Fibroblast of the aortic adventitia (primary cell): Measurements from ENCODE around the gene RSPO3. TPM values are rescaled to one million over a fixed set of nuclear protein-coding genes. Genes with fewer than 3 reads are reported as not detected.

ENCODE experiments used
- DNase-seq: peaks from one replicate; pipeline ENCODE4 v3.0.0-alpha.2; 2010; ENCODE audit warnings: low read depth
- H3K4me3 ChIP-seq: 2 replicates; pipeline ENCODE4 v1.5.1; 2011; ENCODE audit warnings: low read depth, mild to moderate bottlenecking, control low read depth, low read length, moderate library complexity
- CTCF ChIP-seq: IDR thresholded peaks from 2 replicates; pipeline ENCODE4 v1.5.1; 2011; ENCODE audit warnings: mild to moderate bottlenecking, low read length, control low read depth, inconsistent platforms; ENCODE audit not compliant: insufficient read depth
- total RNA-seq: library from RNA; depleted of rRNA; stranded (reverse); fragments of >200 nt; gene quantifications from 2 replicates; pipeline ENCODE4 v1.2.3, GENCODE V29; 2012; ENCODE audit warnings: low replicate concordance

RSPO3 gene
- total RNA-seq, 1 donor = 2.5 TPM

GRCh38 chr6:127128066-127128465, 9.6 kb downstream of the RSPO3 start:
- H3K4me3 ChIP-seq = no peak overlapping the region
- no peak for DNase-seq
- TF ChIP-seq CTCF = no peak

GRCh38 chr6:127129251-127129650, 10.8 kb downstream of the RSPO3 start:
- no peak for TF ChIP-seq CTCF
- H3K4me3 ChIP-seq = no peak overlapping the region
- peak; percentile 34 for DNase-seq

DNA sequence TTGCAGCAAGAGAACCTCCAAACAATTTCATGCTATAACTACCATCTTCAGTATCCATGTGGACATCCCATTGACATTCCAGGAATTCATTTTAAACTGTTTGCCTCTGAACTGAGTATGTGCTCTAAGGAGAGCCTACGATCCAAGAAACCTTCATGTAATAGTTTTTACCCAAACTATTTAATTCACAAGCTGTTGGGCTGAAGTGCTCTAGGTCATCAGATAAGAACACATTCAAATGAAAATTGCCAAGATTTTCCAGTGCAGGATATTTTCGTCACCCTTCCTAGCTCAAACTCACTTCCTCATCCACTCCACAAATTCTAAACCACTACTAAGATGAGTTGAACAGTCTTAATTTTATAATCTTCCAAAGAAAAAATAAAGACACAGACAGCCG, 12.8 kb downstream of the RSPO3 start:
- no peak overlapping the region for H3K4me3 ChIP-seq
- TF ChIP-seq CTCF = no peak
- peak; percentile 43 for DNase-seq

GRCh38 chr6:127131772-127132376, 13.4 kb downstream of the RSPO3 start:
- no peak for TF ChIP-seq CTCF
- no peak overlapping the region for H3K4me3 ChIP-seq
- no peak for DNase-seq

DNA sequence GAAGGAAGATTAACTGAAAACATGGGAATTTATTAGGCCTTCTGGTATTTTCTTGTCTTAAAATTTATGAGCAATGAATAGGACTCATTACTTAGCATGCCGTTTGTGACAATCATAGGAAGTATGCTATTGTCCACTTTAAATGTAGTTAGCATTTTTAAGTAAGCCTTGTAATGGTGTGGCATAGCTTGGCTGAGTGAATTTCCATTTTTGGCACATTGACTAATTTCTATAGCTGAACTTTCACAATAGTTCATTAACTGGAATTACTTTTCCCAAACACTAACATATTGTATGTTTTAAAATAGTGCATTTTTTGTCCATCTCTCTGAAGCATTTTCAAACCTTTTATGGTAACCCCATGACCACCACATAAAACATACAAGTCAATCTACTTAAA, 15.7 kb downstream of the RSPO3 start:
- no peak overlapping the region for H3K4me3 ChIP-seq
- no peak for DNase-seq
- TF ChIP-seq CTCF = no peak

DNA sequence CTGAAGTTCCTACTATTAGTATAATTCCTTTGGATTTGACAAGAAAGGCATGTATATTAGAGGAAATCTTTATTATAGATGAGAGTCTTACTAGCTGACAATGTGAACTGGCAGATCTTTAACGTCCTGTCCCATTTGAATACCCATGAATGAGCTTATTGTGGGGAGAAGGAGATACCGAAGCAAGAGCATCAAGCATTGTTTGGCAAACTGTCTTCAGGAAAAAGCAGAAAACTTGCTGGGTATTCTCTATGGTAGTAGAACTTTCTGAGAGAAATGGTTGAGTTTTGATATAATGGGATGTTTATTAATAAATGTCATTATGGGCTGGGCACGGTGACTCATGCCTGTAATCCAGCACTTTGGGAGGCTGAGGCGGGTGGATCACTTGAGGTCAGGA, 18.3 kb downstream of the RSPO3 start:
- no peak for TF ChIP-seq CTCF
- DNase-seq = no peak
- no peak overlapping the region for H3K4me3 ChIP-seq

DNA sequence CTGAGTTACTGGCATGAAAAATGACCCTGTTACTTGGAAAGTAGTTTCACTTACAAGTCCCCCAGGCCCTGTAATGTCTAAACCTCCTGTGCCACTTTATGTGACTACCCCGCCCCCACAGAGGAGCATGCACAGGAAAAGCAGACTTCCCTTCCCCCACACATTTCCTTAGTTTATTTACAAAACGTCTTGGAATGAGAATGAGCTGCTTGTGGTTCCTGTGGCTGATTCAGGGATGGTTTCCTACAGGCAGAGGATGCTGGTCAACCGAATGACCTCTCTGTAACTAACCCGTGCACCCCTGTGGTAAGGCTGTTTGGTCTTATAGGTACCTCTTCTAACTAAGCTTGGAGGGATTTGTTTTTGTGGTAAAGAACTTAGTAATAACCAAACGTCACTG, 28.5 kb downstream of the RSPO3 start:
- H3K4me3 ChIP-seq = no peak overlapping the region
- DNase-seq = peak; percentile 64
- no peak for TF ChIP-seq CTCF
